PFSK-1 (cell line): ENCODE data around the gene NAP1L4.

ENCODE experiments used
- FOXP2 ChIP-seq: optimal IDR thresholded peaks from 2 replicates; pipeline ENCODE3; 2011; ENCODE audit warnings: borderline replicate concordance, control low read depth, inconsistent platforms; ENCODE audit not compliant: insufficient read depth; ENCODE audit errors: extremely low read length, extremely low read depth
- POLR2AphosphoS5 ChIP-seq: IDR thresholded peaks from 2 replicates; pipeline ENCODE4 v1.6.1; 2012; ENCODE audit warnings: low read depth, mild to moderate bottlenecking, control low read depth, low read length, moderate library complexity
- REST ChIP-seq, 2 experiments: IDR thresholded peaks; 2 replicates each; pipeline versions ENCODE4 v1.6.1 to v1.8.0; 2011 to 2012; ENCODE audit warnings: low read depth in 2 of 2, low read length in 2 of 2, control low read depth in 1 of 2, inconsistent platforms in 1 of 2, mild to moderate bottlenecking in 1 of 2, moderate library complexity in 1 of 2; ENCODE audit not compliant: insufficient read depth in 1 of 2
- SIN3A ChIP-seq: IDR thresholded peaks from 2 replicates; pipeline ENCODE4 v1.6.1; 2012; ENCODE audit warnings: mild to moderate bottlenecking, low read length, moderate library complexity, borderline replicate concordance; ENCODE audit not compliant: insufficient read depth
- TAF1 ChIP-seq: IDR thresholded peaks from 2 replicates; pipeline ENCODE4 v1.6.1; 2012; ENCODE audit warnings: low read length, control low read depth, borderline replicate concordance; ENCODE audit not compliant: insufficient read depth

- TF ChIP-seq REST (IDR thresholded peaks at IDR 0.05; ENCODE audit: insufficient read depth in 1 of 2, low read depth in 2 of 2, low read length in 2 of 2) (no peak), TAF1 (no peak), SIN3A (no peak), POLR2AphosphoS5 (no peak), FOXP2 (no peak)
Observed at GRCh38 chr11:2910401-2910955, 81.7 kb downstream of the NAP1L4 start.
